BLaER1 treated with 17β-estradiol and CSF1 and Interleukin-3, amounts not matched to agents 10 nM and 100 nM (cell line): ENCODE results near the gene CAMLG.

Source experiments
- H3K27ac ChIP-seq, 11 experiments: shearing (Covaris generic); formaldehyde crosslinking; 2 replicates each; pipeline ENCODE4 v1.8.1; 2022
- H3K27me3 ChIP-seq, 11 experiments: shearing (Covaris generic); formaldehyde crosslinking; 2 replicates each; pipeline ENCODE4 v1.8.1; 2022
- H3K36me3 ChIP-seq, 11 experiments: shearing (Covaris generic); formaldehyde crosslinking; 2 replicates each; pipeline ENCODE4 v1.8.1; 2022
- H3K4me1 ChIP-seq, 10 experiments: shearing (Covaris generic); formaldehyde crosslinking; 2 replicates each; pipeline ENCODE4 v1.8.1; 2022
- H3K4me2 ChIP-seq, 11 experiments: shearing (Covaris generic); formaldehyde crosslinking; 2 replicates each; pipeline ENCODE4 v1.8.1; 2022
- H3K4me3 ChIP-seq, 10 experiments: shearing (Covaris generic); formaldehyde crosslinking; 2 replicates each; pipeline ENCODE4 v1.8.1; 2022
- H3K9ac ChIP-seq, 11 experiments: shearing (Covaris generic); formaldehyde crosslinking; 2 replicates each; pipeline ENCODE4 v1.8.1; 2022
- H3K9me3 ChIP-seq, 11 experiments: shearing (Covaris generic); formaldehyde crosslinking; replicated peaks in 1 of 11; 2 replicates each; pipeline ENCODE4 v1.8.1; 2022
- H4K20me1 ChIP-seq, 11 experiments: shearing (Covaris generic); formaldehyde crosslinking; 2 replicates each; pipeline ENCODE4 v1.8.1; 2022
- Cebpa-rat ChIP-seq, 11 experiments: shearing (Covaris generic); IDR thresholded peaks; 2 replicates each; pipeline ENCODE4 v1.8.1; 2022

The CAMLG gene

GRCh38 chr5:134735243-134735642, 3.1 kb upstream of the CAMLG start:
- Histone ChIP-seq H4K20me1 (peaks cover 0 to 17% (median 6%) of the 10 kb centered on the region in 11 experiments; a peak in 12 of 22 replicates), H3K4me2 (peak overlapping the region in 7 of 11 experiments; percentile 16 to 94 (median 51); a peak in 11 of 22 replicates), H3K36me3 (no peaks in the 10 kb centered on the region; a peak in 1 of 22 replicates)

DNA sequence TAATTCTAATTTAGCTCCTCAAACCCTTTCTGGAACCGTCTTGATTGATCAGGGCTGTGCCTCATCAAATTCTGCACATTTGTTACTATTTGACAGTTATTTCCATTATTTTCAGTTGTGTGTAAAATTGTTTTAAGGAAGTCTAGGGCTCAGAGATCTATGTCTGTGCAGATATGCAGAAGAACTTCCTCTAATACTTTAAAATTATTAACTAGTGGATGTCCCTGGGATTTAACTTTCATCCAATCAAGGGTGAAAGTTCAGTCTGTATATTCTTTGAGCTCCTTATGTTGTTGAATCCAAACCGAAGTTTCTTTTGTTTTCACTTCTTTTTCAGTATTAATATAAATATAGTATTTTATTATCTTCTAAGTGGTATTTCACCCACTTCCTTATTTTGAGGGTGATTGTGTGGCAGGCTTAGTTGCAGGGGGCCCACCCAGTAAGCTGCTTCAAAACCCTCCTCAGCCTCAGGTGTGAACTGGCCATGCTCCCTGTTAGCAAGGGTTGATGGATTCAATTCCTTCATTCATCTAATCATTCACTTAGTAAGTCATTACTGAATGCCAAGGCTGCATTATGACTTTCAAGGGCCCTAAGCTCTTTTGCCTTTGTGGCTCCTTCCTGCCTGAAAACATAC, 2.1 kb upstream of the CAMLG start:
- H3K4me3 ChIP-seq, result no peak overlapping the region
- H4K20me1 ChIP-seq, result peaks cover 0 to 27% (median 13%) of the 10 kb centered on the region in 11 experiments; a peak in 12 of 22 replicates
- H3K4me1 ChIP-seq, result peaks cover 19 to 66% (median 49%) of the 10 kb centered on the region in 10 experiments
- H3K27me3 ChIP-seq, result no peaks in the 10 kb centered on the region
- no peak for TF ChIP-seq Cebpa-rat (IDR thresholded peaks at IDR 0.05)
- H3K27ac ChIP-seq, result peak overlapping the region in 3 of 11 experiments; percentile 9 to 40 (median 39); a peak in 6 of 22 replicates
- no peaks in the 10 kb centered on the region for H3K9me3 ChIP-seq
- no peak overlapping the region; a peak in 1 of 22 replicates for H3K9ac ChIP-seq
- H3K36me3 ChIP-seq, result peaks cover 4 to 10% (median 6%) of the 10 kb centered on the region in 11 experiments; a peak in 17 of 22 replicates
- peak overlapping the region in 6 of 11 experiments; percentile 16 to 94 (median 60); a peak in 11 of 22 replicates for H3K4me2 ChIP-seq

More at GRCh38 chr5:134735243-134735642, 3.1 kb upstream of the CAMLG start:
- H3K27ac ChIP-seq, result no peak overlapping the region
- no peaks in the 10 kb centered on the region for H3K27me3 ChIP-seq
- H3K9me3 ChIP-seq, result no peaks in the 10 kb centered on the region
- TF ChIP-seq Cebpa-rat (IDR thresholded peaks at IDR 0.05), result peak in 1 of 11 experiments; percentile 26; a peak in 2 of 22 replicates
- H3K4me3 ChIP-seq, result no peak overlapping the region
- H3K9ac ChIP-seq, result no peak overlapping the region
- peaks cover 8 to 60% (median 38%) of the 10 kb centered on the region in 10 experiments for H3K4me1 ChIP-seq

DNA sequence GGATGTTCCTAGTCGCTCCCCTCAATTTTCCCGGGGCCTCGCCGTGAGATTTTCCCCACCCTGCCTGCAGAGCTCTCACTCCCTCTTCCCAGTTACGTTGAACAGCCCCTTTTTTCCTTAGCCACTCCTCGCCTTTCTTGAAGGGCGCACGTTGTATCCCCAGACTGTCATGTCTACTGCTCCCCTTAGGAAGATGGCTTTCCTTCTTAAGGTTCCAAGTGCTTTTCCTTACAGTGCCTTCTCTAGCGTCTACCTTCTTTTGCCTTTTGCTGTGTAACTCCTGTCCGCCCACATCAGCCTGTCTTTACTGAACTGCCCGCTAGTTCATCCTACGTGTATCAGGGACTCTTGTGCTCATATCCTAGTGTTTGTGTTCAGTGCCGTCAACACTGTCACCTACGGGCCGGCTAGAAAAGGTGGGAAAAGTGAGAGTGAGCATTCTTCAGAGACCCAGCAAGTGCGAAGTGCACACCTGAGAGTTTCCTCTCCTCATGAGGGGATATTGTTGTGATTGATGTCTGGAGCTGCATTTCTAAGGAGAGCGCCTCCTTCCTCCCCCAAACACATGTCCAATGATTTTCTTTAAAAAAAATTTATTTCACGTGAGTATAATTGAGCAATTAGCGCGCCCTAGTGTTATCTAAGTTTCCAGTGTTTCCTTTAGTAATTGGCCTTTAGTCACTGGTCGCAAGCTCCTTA, 764 bp downstream of the CAMLG start:
- peaks cover 19 to 52% (median 47%) of the 10 kb centered on the region in 10 experiments for H3K4me1 ChIP-seq
- H3K27me3 ChIP-seq, result no peaks in the 10 kb centered on the region
- TF ChIP-seq Cebpa-rat (IDR thresholded peaks at IDR 0.05), result no peak
- peaks cover 0 to 43% (median 15%) of the 10 kb centered on the region in 11 experiments; a peak in 12 of 22 replicates for H4K20me1 ChIP-seq
- no peaks in the 10 kb centered on the region for H3K9me3 ChIP-seq
- peak overlapping the region; percentile 84 to 97 (median 90) for H3K4me3 ChIP-seq
- H3K9ac ChIP-seq, result peak overlapping the region; percentile 84 to 92 (median 89)
- H3K4me2 ChIP-seq, result peak overlapping the region; percentile 92 to 99 (median 93)
- peaks cover 22 to 38% (median 32%) of the 10 kb centered on the region in 11 experiments; a peak in 21 of 22 replicates for H3K36me3 ChIP-seq
- H3K27ac ChIP-seq, result peak overlapping the region; percentile 76 to 91 (median 85); a peak in 21 of 22 replicates

- Histone ChIP-seq H3K9ac (peak overlapping the region in 4 of 11 experiments; percentile 2 to 86 (median 20); a peak in 2 of 22 replicates), H3K9me3 (no peaks in the 10 kb centered on the region), H3K27me3 (no peaks in the 10 kb centered on the region), H3K36me3 (peaks cover 28 to 57% (median 42%) of the 10 kb centered on the region in 11 experiments; a peak in 21 of 22 replicates), H4K20me1 (peaks cover 0 to 43% (median 15%) of the 10 kb centered on the region in 11 experiments; a peak in 12 of 22 replicates), H3K27ac (no peak overlapping the region), H3K4me3 (no peak overlapping the region), H3K4me2 (peak overlapping the region in 5 of 11 experiments; percentile 92 to 99 (median 93); a peak in 3 of 22 replicates), H3K4me1 (peaks cover 19 to 39% (median 33%) of the 10 kb centered on the region in 10 experiments)
- TF ChIP-seq Cebpa-rat (IDR thresholded peaks at IDR 0.05), result no peak
These were observed 2.7 kb downstream of the CAMLG start for GRCh38 chr5:134741052-134741451.

DNA sequence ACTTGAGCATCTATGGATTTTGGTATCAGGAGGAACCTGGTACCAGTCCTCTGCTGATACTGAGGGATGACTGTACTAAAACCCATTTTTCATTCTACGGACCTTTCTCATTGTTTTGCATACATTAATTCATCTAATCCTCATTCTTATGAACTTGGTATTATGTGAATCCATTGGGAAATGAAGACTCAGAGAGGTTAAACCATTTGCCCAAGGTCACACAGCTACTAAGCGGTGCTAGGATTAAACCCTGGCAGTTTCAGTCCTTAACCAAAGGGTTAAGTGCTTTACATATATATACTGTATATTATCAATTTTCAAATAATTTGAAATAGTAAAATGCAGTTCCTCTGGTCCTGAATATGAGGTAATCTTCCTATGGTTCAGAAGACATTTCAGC, 3.8 kb downstream of the CAMLG start:
- H3K27ac ChIP-seq, result no peak overlapping the region
- H3K4me1 ChIP-seq, result peaks cover 19 to 29% (median 25%) of the 10 kb centered on the region in 10 experiments
- no peak overlapping the region for H3K4me2 ChIP-seq
- H3K9me3 ChIP-seq, result no peaks in the 10 kb centered on the region
- H4K20me1 ChIP-seq, result peaks cover 0 to 43% (median 15%) of the 10 kb centered on the region in 11 experiments; a peak in 12 of 22 replicates
- no peak overlapping the region; a peak in 1 of 22 replicates for H3K9ac ChIP-seq
- H3K27me3 ChIP-seq, result no peaks in the 10 kb centered on the region
- no peak for TF ChIP-seq Cebpa-rat (IDR thresholded peaks at IDR 0.05)
- no peak overlapping the region for H3K4me3 ChIP-seq
- peaks cover 32 to 62% (median 43%) of the 10 kb centered on the region in 11 experiments; a peak in 21 of 22 replicates for H3K36me3 ChIP-seq

DNA sequence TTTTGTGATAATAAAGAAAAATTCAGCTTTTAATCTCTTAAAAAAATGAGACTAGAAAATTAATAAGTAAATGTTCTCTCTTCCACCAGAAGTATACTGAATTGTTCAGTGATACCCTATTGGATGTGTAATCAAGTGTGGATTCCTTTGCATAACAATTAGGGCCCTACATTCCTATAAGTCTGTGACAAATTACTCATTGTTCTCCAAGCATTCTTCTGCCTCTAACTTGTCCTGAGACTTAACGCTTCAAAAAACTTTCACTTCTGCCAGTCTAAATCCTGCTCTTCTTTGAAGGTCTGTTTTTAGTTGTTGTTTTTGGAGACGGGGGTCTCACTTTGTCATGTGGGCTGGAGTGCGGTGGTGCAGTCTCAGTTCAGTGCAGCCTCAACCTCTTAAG, 11.1 kb downstream of the CAMLG start:
- 0 out of 22 replicates have a peak, but pooled peaks cover 0 to 3% (median 0%) of the 10 kb centered on the region in 11 experiments for H4K20me1 ChIP-seq
- 0 out of 22 replicates have a peak overlapping the region, but pooled peaks of 2 of the 11 experiments have one; percentile 0 to 1 for H3K4me2 ChIP-seq
- 0 out of 22 replicates have a peak overlapping the region, but pooled peaks of 1 of the 11 experiments have one; percentile 4 for H3K27ac ChIP-seq
- peaks cover 19 to 50% (median 33%) of the 10 kb centered on the region in 11 experiments for H3K36me3 ChIP-seq
- peaks cover 0 to 12% (median 7%) of the 10 kb centered on the region in 10 experiments; a peak in 9 of 20 replicates for H3K4me1 ChIP-seq
- no peaks in the 10 kb centered on the region for H3K27me3 ChIP-seq
- no peak overlapping the region for H3K9ac ChIP-seq
- TF ChIP-seq Cebpa-rat (IDR thresholded peaks at IDR 0.05), result no peak
- no peak overlapping the region for H3K4me3 ChIP-seq
- H3K9me3 ChIP-seq, result no peaks in the 10 kb centered on the region

DNA sequence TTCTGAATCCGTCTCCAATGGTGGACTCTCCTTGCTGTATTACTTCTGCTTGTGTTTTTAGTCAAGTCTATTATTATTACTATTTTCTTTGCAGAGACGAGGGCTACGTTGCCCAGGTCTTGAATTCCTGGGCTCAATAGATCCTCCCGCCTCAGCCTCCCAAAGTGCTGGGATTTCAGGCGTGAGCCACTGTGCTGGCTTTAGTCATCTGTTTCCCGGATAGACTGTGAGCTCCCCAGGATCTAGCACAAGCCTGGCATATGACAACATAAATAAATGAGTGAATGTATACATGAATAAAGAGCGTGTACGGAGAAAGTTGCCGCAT, 19.8 kb downstream of the CAMLG start:
- no peak for TF ChIP-seq Cebpa-rat (IDR thresholded peaks at IDR 0.05)
- H3K4me3 ChIP-seq, result peak overlapping the region; percentile 77 to 97 (median 92)
- H4K20me1 ChIP-seq, result peaks cover 0 to 37% (median 30%) of the 10 kb centered on the region in 11 experiments; a peak in 19 of 22 replicates
- H3K27ac ChIP-seq, result peak overlapping the region in 10 of 11 experiments; percentile 31 to 92 (median 88); a peak in 13 of 22 replicates
- H3K4me1 ChIP-seq, result peaks cover 20 to 39% (median 27%) of the 10 kb centered on the region in 10 experiments
- H3K27me3 ChIP-seq, result no peaks in the 10 kb centered on the region
- peak overlapping the region; percentile 68 to 89 (median 80) for H3K4me2 ChIP-seq
- H3K9me3 ChIP-seq, result no peaks in the 10 kb centered on the region
- peaks cover 0 to 26% (median 11%) of the 10 kb centered on the region in 11 experiments; a peak in 14 of 22 replicates for H3K36me3 ChIP-seq
- peak overlapping the region; percentile 86 to 95 (median 93); a peak in 21 of 22 replicates for H3K9ac ChIP-seq

DNA sequence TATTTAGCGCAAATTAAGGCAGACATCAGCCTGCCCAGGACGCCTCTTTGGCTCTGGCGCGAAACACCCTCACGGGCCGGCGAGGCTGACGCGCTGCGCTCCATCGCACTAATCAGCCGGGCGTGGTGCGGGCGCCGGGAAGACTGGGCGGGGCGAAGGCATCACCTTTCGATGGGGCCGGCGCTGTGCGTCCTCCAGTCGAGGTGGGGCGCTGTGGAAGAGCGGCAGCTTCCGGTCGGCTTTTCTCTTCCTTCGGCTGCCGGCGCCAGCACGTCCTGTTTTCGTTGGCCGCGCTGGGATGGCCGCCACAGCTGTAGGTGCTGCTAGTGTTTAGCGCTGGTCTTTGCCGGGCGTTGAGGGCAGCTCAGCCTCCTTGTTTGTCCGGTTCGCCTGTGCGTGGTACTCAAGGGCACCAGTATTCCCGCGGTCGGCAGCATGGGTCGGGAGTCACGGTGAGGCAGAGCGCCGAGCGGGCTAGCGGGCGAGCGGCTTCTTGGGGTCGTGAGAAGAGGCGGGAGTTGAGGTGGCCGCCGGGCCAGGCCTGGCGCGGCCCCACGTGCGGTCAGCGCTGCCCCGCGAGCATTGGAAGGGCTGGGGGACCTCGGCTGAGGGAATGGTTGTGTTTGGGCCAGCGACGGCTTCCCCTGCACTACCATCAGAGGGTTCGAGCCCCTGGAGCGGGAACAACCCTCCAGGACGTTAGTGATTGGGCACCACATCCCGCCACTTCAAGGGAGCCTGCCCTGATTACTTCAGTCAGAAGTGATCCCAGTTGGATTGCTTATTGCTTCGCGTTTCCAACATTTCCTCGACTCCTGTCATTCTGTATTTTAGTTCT, 20.4 kb downstream of the CAMLG start, which contains the start of gene DDX46:
DDX46 (plus strand) TSS at position 276 of the 838 bp plus-strand sequence; CDS start at position 436, 160 bp downstream.
- TF ChIP-seq Cebpa-rat (IDR thresholded peaks at IDR 0.05), result no peak
- peak within 1 kb of the TSS; percentile 77 to 97 (median 92) for H3K4me3 ChIP-seq
- peaks cover 4 to 32% (median 15%) of the 10 kb centered on the region in 11 experiments; a peak in 21 of 22 replicates for H3K36me3 ChIP-seq
- H3K27me3 ChIP-seq, result no peaks in the 10 kb centered on the region
- H3K4me2 ChIP-seq, result peak within 1 kb of the TSS; percentile 74 to 94 (median 83)
- H3K4me1 ChIP-seq, result peaks cover 20 to 41% (median 27%) of the 10 kb centered on the region in 10 experiments
- H3K9me3 ChIP-seq, result no peaks in the 10 kb centered on the region
- H4K20me1 ChIP-seq, result peaks cover 0 to 43% (median 34%) of the 10 kb centered on the region in 11 experiments; a peak in 20 of 22 replicates
- H3K27ac ChIP-seq, result peak within 1 kb of the TSS; percentile 72 to 92 (median 89)
- peak within 1 kb of the TSS; percentile 86 to 95 (median 93) for H3K9ac ChIP-seq
